ENCODE measurements around the gene IKBKG. TPM values are rescaled to one million over a fixed set of nuclear protein-coding genes. Genes with fewer than 3 reads are reported as not detected.
"Not testable (repeated sequence)": the region's sequence is repeated elsewhere in the genome, so short reads cannot be mapped to it uniquely, and the experiment has no call there.

IKBKG gene
- total RNA-seq, 2 experiments from 2014 or later: 14.3 to 34.4 TPM

DNA sequence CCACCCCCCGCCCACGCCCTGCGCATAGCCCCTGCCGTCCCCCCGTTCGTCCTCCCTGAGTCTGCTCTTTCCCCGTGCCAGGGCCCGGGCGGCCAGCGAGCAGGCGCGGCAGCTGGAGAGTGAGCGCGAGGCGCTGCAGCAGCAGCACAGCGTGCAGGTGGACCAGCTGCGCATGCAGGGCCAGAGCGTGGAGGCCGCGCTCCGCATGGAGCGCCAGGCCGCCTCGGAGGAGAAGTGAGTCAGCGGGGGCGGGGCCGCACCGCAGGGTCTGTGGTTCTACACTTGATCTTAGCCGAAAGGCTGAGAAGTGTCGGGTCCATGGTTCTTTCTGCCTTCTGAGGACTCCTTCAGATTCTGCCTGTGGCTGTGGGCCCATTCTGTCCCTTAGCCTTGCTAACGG, 12.9 kb downstream of the IKBKG start:
- H3K27ac ChIP-seq (ENCODE audit: low read depth, low read length, poor library complexity, severe bottlenecking); POLR2A ChIA-PET; intact Hi-C loops (cut with micrococcal nuclease; ENCODE audit: unreplicated experiment): not testable (repeated sequence)

DNA sequence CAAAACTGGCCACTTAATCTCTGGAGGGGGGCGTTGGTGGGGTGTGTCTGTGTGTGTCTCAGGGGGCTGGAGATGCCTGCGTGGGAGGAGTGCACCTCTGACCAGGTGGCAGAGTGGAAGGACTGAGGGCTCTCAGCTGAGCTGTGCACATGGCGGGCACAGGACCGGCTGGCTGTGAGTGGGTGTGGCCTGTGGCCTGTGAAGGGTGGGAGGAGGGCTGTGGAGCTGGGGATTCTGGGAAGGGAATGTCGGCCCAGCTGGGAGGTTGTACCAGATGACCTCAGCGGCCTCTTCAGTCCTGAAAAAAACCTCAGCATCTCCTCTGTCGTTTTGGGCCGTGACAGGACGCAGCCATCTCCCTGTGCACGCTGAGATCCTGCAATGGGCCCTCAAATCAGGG, 14.9 kb downstream of the IKBKG start:
- H4K20me1 ChIP-seq (ENCODE audit: insufficient read depth, low read length); DNase-seq (ENCODE audit: low spot score); H2AFZ ChIP-seq (ENCODE audit: low read length); POLR2A ChIA-PET; H3K36me3 ChIP-seq (ENCODE audit: insufficient read depth, low read length); BruUV-seq (replicated peaks); H3K9me3 ChIP-seq (ENCODE audit: low read length); H3K4me1 ChIP-seq (ENCODE audit: insufficient read depth, low read length, poor library complexity, severe bottlenecking); H3K27ac ChIP-seq (ENCODE audit: low read depth, low read length, poor library complexity, severe bottlenecking); H3K4me3 ChIP-seq (ENCODE audit: low read depth, low read length, poor library complexity, severe bottlenecking); CTCF ChIA-PET (ENCODE audit: unreplicated experiment); H3K9me2 ChIP-seq (ENCODE audit: insufficient read depth, low read length); intact Hi-C loops (cut with micrococcal nuclease; ENCODE audit: unreplicated experiment); H3K79me2 ChIP-seq (ENCODE audit: insufficient read depth, low read depth, low read length); H3K4me2 ChIP-seq (ENCODE audit: low read length): not testable (repeated sequence)

More for the DNA sequence above, 12.9 kb downstream of the IKBKG start:
- H3K4me1 ChIP-seq (ENCODE audit: insufficient read depth, low read length, poor library complexity, severe bottlenecking); BruUV-seq (replicated peaks); H2AFZ ChIP-seq (ENCODE audit: low read length); DNase-seq (ENCODE audit: low spot score); H3K4me3 ChIP-seq (ENCODE audit: low read depth, low read length, poor library complexity, severe bottlenecking); H3K9me2 ChIP-seq (ENCODE audit: insufficient read depth, low read length); H3K79me2 ChIP-seq (ENCODE audit: insufficient read depth, low read depth, low read length); H3K9me3 ChIP-seq (ENCODE audit: low read length); H4K20me1 ChIP-seq (ENCODE audit: insufficient read depth, low read length); CTCF ChIA-PET (ENCODE audit: unreplicated experiment); H3K4me2 ChIP-seq (ENCODE audit: low read length); H3K36me3 ChIP-seq (ENCODE audit: insufficient read depth, low read length): not testable (repeated sequence)

DNA sequence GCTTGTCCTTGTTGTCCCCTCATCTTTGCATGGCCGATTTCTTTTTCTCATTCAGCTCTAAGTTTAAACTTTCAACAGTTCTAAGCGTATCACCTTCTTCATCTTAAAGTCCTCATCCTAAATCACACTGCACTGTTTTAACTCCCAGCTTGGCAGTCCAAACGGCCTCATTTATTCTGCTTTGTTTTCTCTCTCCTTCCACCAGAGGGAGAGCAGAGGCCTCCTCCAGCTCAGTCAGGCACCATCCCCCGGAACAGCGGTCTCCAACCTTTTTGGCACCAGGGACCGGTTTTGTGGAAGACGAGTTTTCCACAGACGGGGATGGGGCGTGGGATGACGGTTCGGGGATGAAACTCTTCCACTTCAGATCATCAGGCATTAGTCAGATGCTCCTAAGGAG, 22.9 kb downstream of the IKBKG start:
- H3K4me1 ChIP-seq (ENCODE audit: insufficient read depth, low read length, poor library complexity, severe bottlenecking); H3K27ac ChIP-seq (ENCODE audit: low read depth, low read length, poor library complexity, severe bottlenecking); H4K20me1 ChIP-seq (ENCODE audit: insufficient read depth, low read length); H3K4me3 ChIP-seq (ENCODE audit: low read depth, low read length, poor library complexity, severe bottlenecking); BruUV-seq (replicated peaks); H3K9me3 ChIP-seq (ENCODE audit: low read length); H3K9me2 ChIP-seq (ENCODE audit: insufficient read depth, low read length); H2AFZ ChIP-seq (ENCODE audit: low read length); H3K4me2 ChIP-seq (ENCODE audit: low read length); POLR2A ChIA-PET; H3K36me3 ChIP-seq (ENCODE audit: insufficient read depth, low read length); DNase-seq (ENCODE audit: low spot score); intact Hi-C loops (cut with micrococcal nuclease; ENCODE audit: unreplicated experiment); CTCF ChIA-PET (ENCODE audit: unreplicated experiment); H3K79me2 ChIP-seq (ENCODE audit: insufficient read depth, low read depth, low read length): not testable (repeated sequence)

DNA sequence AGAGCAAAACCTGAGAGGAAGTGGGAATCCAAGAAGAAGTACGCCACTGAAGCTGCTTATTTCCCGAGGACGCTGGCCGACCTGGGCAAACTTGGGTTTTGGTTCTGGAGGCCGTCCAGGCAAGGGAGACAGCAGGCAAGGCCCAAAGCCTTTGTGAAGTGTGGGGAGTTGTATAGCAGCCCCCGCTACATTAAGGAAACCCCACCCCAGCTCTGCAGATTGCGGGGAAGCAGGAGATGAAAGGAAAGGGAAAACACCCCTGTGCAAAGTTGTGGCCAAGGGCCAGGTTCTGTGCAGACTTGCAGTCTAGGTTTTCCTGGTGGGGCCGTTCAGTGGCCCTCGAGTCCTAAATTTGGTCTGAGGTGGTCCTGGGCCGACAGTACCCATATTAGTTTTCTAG, 25.6 kb downstream of the IKBKG start:
- H3K36me3 ChIP-seq (ENCODE audit: insufficient read depth, low read length): not testable (repeated sequence)

DNA sequence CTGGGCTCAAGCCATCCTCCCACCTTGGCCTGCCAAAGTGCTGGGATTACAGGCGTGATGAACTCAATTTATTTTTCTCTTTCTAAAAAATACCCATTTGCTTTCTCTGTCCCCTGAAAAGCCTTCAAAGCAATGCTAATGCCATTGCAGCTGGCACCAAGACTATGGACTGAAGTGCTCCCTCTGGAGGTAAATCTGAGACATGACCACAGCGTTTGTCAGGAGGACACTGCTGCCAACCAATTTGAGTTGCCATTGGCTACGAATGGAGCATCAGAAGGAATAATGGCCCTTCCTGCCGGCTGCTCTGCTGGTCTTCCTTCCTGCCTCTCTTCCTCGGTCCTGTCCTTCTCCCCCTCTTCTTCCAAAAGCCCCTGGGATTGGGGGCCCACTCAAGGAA, 27.7 kb downstream of the IKBKG start:
- POLR2A ChIA-PET; H3K79me2 ChIP-seq (ENCODE audit: insufficient read depth, low read depth, low read length); H3K9me3 ChIP-seq (ENCODE audit: low read length); H2AFZ ChIP-seq (ENCODE audit: low read length); DNase-seq (ENCODE audit: low spot score); CTCF ChIA-PET (ENCODE audit: unreplicated experiment); intact Hi-C loops (cut with micrococcal nuclease; ENCODE audit: unreplicated experiment); H3K36me3 ChIP-seq (ENCODE audit: insufficient read depth, low read length); H4K20me1 ChIP-seq (ENCODE audit: insufficient read depth, low read length); H3K4me2 ChIP-seq (ENCODE audit: low read length); H3K27ac ChIP-seq (ENCODE audit: low read depth, low read length, poor library complexity, severe bottlenecking); H3K9me2 ChIP-seq (ENCODE audit: insufficient read depth, low read length); H3K4me3 ChIP-seq (ENCODE audit: low read depth, low read length, poor library complexity, severe bottlenecking); H3K4me1 ChIP-seq (ENCODE audit: insufficient read depth, low read length, poor library complexity, severe bottlenecking); BruUV-seq (replicated peaks): not testable (repeated sequence)

More for the DNA sequence above, 25.6 kb downstream of the IKBKG start:
- POLR2A ChIA-PET; H3K9me2 ChIP-seq (ENCODE audit: insufficient read depth, low read length); BruUV-seq (replicated peaks); H4K20me1 ChIP-seq (ENCODE audit: insufficient read depth, low read length); H2AFZ ChIP-seq (ENCODE audit: low read length); H3K4me2 ChIP-seq (ENCODE audit: low read length); H3K4me3 ChIP-seq (ENCODE audit: low read depth, low read length, poor library complexity, severe bottlenecking); intact Hi-C loops (cut with micrococcal nuclease; ENCODE audit: unreplicated experiment); CTCF ChIA-PET (ENCODE audit: unreplicated experiment); H3K9me3 ChIP-seq (ENCODE audit: low read length); H3K79me2 ChIP-seq (ENCODE audit: insufficient read depth, low read depth, low read length); H3K27ac ChIP-seq (ENCODE audit: low read depth, low read length, poor library complexity, severe bottlenecking); H3K4me1 ChIP-seq (ENCODE audit: insufficient read depth, low read length, poor library complexity, severe bottlenecking); DNase-seq (ENCODE audit: low spot score): not testable (repeated sequence)

DNA sequence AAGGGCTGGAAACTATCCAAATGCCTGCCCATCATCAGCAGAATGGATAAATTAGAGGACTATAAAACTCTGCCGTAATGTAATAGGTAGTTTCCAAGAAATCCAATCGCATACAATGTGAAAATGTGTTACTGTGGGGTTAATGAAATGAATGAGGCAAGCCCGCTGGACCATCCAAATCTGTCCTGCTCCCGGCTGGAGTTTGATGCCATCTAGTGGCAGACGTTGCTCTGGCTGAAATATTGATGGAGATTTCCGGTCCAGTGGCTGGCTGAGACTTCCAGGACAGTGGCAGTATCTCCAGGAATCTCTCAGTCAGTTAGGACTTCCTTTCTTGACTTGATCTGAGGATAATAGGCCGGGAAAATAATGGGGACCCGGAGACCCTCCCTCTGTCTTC, 35.6 kb downstream of the IKBKG start:
- H3K9me3 ChIP-seq (ENCODE audit: low read length); H2AFZ ChIP-seq (ENCODE audit: low read length); H3K4me1 ChIP-seq (ENCODE audit: insufficient read depth, low read length, poor library complexity, severe bottlenecking); H3K4me2 ChIP-seq (ENCODE audit: low read length); BruUV-seq (replicated peaks); DNase-seq (ENCODE audit: low spot score); POLR2A ChIA-PET; H3K9me2 ChIP-seq (ENCODE audit: insufficient read depth, low read length); H3K79me2 ChIP-seq (ENCODE audit: insufficient read depth, low read depth, low read length); H4K20me1 ChIP-seq (ENCODE audit: insufficient read depth, low read length); H3K27ac ChIP-seq (ENCODE audit: low read depth, low read length, poor library complexity, severe bottlenecking); H3K4me3 ChIP-seq (ENCODE audit: low read depth, low read length, poor library complexity, severe bottlenecking); CTCF ChIA-PET (ENCODE audit: unreplicated experiment); intact Hi-C loops (cut with micrococcal nuclease; ENCODE audit: unreplicated experiment); H3K36me3 ChIP-seq (ENCODE audit: insufficient read depth, low read length): not testable (repeated sequence)

DNA sequence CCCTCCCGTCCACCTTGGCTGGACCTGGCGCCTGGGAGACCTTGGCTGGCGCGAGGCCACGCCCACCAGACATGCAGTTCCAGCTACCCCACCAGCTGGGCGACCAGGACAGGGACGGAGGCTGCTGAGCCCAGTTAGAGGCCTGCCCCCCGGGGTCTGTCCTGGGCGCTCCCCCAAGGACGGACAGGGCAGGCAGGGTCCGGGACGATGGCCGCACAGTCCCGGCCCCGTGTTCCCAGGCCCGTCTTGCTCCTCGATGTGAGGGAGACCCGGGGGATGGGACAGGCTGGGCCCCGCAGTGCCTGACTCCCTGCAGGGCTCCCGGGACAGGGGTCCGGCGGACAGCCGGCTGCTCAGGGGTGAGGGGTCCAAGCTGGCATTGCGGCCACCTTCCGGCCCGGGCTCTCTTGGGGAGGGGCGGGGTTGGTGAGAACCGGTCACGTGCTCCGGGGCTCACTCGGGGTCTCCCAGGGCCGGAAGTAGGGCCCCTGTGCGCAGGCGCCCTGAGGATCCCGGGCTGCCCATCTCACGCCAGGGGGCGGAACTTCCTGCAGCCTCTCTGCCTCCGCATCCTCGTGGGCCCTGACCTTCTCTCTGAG, 37.3 kb downstream of the IKBKG start, which contains the start of gene CTAG1A:
CTAG1A (plus strand) TSS at position 549 of the 599 bp plus-strand sequence. CDS start 74 bp downstream, outside the sequence.
- H3K27ac ChIP-seq (ENCODE audit: low read depth, low read length, poor library complexity, severe bottlenecking); POLR2A ChIA-PET; intact Hi-C loops (cut with micrococcal nuclease; ENCODE audit: unreplicated experiment); H2AFZ ChIP-seq (ENCODE audit: low read length); H3K9me2 ChIP-seq (ENCODE audit: insufficient read depth, low read length); H3K36me3 ChIP-seq (ENCODE audit: insufficient read depth, low read length); H3K4me3 ChIP-seq (ENCODE audit: low read depth, low read length, poor library complexity, severe bottlenecking); H3K79me2 ChIP-seq (ENCODE audit: insufficient read depth, low read depth, low read length); DNase-seq (ENCODE audit: low spot score); H3K4me2 ChIP-seq (ENCODE audit: low read length); H3K9me3 ChIP-seq (ENCODE audit: low read length); H4K20me1 ChIP-seq (ENCODE audit: insufficient read depth, low read length); BruUV-seq (replicated peaks); CTCF ChIA-PET (ENCODE audit: unreplicated experiment); H3K4me1 ChIP-seq (ENCODE audit: insufficient read depth, low read length, poor library complexity, severe bottlenecking): not testable (repeated sequence)

Data from OCI-LY7 (cell line).